Activated CD4-positive, alpha-beta T cell treated with anti-CD3 and anti-CD28 coated beads, Interleukin-2, amount 10 ng/mL, durations not matched to agents 24 days and 14 days (primary cell): ENCODE results near the gene PRM1. TPM values are rescaled to one million over a fixed set of nuclear protein-coding genes. Genes with fewer than 3 reads are reported as not detected.

Experiments used
- DNase-seq: peaks from one replicate; pipeline ENCODE4 v3.0.0; 2022
- H3K27ac Mint-ChIP-seq: one replicate; pipeline ENCODE4 v1.8.0; 2022; ENCODE audit warnings: mild to moderate bottlenecking, mixed read lengths
- H3K27me3 Mint-ChIP-seq: one replicate; pipeline ENCODE4 v1.8.0; 2022; ENCODE audit warnings: mixed read lengths
- H3K36me3 Mint-ChIP-seq: one replicate; pipeline ENCODE4 v1.8.0; 2022; ENCODE audit warnings: low read depth, mild to moderate bottlenecking, mixed read lengths
- H3K4me1 Mint-ChIP-seq: one replicate; pipeline ENCODE4 v1.8.0; 2021; ENCODE audit warnings: mixed read lengths
- H3K4me3 Mint-ChIP-seq: one replicate; pipeline ENCODE4 v1.8.0; 2022; ENCODE audit warnings: mild to moderate bottlenecking, moderate library complexity, mixed read lengths
- H3K9me3 Mint-ChIP-seq: one replicate; pipeline ENCODE4 v1.8.0; 2021; ENCODE audit warnings: mixed read lengths
- intact Hi-C: fragments of 100-400 bp; cut with micrococcal nuclease; formaldehyde crosslinking; loops from one replicate; pipeline ENCODE4 v1.15.1; 2023
- total RNA-seq: library from RNA; stranded (reverse); gene quantifications from 2 replicates; pipeline ENCODE4 v1.2.3, GENCODE V29; 2022

The PRM1 gene
- total RNA-seq, 1 donor from 2014 or later, result not detected

DNA sequence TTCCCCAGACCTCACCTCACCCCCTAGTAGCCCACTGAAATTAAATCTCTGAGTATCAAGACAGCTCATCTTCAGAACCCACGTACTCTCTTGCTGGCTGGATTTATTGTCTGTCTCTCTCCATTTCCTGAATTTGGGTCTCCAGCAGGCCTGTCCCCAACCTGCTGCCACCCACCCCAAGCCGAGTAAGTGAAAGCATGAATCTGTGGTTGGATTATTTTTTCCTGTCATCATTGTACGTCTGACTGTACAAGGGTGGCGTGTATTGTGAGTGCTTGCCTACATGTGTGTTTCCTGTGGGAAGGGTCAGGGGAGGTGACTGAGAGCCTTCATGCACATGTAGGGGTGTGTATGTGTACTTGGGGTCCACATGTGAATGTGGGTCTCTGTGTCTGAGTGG, 17.4 kb downstream of the PRM1 start:
- peak; percentile 85 for DNase-seq
- Mint-ChIP-seq H3K27ac (peak overlapping the region; percentile 91), H3K4me1 (peaks cover 40% of the 10 kb centered on the region), H3K36me3 (no peaks in the 10 kb centered on the region), H3K27me3 (peaks cover 3% of the 10 kb centered on the region), H3K9me3 (peaks cover 5% of the 10 kb centered on the region), H3K4me3 (peak overlapping the region; percentile 43)
- intact Hi-C loops, result loop anchor here (1.0 to 5.0 kb wide), 3 partner anchors 34 to 93 kb away; no protein-coding TSS in a partner anchor

DNA sequence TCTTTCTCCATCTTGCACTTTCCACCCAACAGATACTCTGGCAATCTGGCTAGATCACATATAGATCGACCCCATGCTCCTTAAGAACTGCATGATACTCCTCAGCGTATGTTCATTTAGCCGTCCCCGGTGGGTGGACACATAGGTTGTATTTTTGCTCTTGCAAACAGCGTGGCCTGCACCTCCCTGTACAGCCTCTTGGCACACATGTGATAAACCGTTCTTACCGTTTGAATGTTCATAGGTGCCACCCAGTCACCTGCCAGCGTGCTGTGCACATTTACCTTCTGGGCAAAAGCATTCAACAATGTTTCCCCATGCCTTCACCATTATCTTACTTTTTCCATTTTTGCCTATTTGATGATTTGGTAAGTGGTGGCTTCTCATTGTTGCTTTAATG, 18.2 kb downstream of the PRM1 start:
- H3K4me3 Mint-ChIP-seq, result no peak overlapping the region
- peaks cover 47% of the 10 kb centered on the region for H3K4me1 Mint-ChIP-seq
- DNase-seq, result no peak
- intact Hi-C loops, result loop anchor here (1.0 to 5.0 kb wide), 2 partner anchors 34 to 93 kb away; no protein-coding TSS in a partner anchor
- H3K9me3 Mint-ChIP-seq, result no peaks in the 10 kb centered on the region
- peak overlapping the region; percentile 23 for H3K27ac Mint-ChIP-seq
- H3K27me3 Mint-ChIP-seq, result no peaks in the 10 kb centered on the region
- no peaks in the 10 kb centered on the region for H3K36me3 Mint-ChIP-seq

DNA sequence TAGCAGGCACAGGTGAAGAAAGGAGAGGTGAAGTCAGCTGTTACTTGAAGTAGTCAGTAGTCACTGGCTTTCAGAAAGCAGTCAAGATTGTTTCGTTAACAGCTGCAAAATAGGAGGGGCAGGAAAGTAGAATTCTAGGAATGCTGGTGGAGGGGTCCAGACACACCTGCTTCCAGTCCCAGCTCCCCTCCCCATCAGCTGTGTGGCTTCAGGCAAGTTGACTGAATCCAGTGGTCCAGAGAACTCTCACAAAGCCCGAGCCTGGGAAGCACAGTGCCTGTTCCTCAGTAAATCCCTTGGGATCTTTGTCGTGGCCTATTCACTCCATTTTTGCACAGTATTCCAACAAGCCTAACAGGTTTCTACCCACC, 20.5 kb downstream of the PRM1 start:
- DNase-seq, result no peak
- intact Hi-C loops, result loop anchor here (5.0 kb wide), 1 partner anchor 37 kb away; no protein-coding TSS in a partner anchor
- H3K36me3 Mint-ChIP-seq, result peaks cover 3% of the 10 kb centered on the region
- H3K4me1 Mint-ChIP-seq, result peaks cover 57% of the 10 kb centered on the region
- no peak overlapping the region for H3K4me3 Mint-ChIP-seq
- no peaks in the 10 kb centered on the region for H3K9me3 Mint-ChIP-seq
- peak overlapping the region; percentile 6 for H3K27ac Mint-ChIP-seq
- H3K27me3 Mint-ChIP-seq, result no peaks in the 10 kb centered on the region

DNA sequence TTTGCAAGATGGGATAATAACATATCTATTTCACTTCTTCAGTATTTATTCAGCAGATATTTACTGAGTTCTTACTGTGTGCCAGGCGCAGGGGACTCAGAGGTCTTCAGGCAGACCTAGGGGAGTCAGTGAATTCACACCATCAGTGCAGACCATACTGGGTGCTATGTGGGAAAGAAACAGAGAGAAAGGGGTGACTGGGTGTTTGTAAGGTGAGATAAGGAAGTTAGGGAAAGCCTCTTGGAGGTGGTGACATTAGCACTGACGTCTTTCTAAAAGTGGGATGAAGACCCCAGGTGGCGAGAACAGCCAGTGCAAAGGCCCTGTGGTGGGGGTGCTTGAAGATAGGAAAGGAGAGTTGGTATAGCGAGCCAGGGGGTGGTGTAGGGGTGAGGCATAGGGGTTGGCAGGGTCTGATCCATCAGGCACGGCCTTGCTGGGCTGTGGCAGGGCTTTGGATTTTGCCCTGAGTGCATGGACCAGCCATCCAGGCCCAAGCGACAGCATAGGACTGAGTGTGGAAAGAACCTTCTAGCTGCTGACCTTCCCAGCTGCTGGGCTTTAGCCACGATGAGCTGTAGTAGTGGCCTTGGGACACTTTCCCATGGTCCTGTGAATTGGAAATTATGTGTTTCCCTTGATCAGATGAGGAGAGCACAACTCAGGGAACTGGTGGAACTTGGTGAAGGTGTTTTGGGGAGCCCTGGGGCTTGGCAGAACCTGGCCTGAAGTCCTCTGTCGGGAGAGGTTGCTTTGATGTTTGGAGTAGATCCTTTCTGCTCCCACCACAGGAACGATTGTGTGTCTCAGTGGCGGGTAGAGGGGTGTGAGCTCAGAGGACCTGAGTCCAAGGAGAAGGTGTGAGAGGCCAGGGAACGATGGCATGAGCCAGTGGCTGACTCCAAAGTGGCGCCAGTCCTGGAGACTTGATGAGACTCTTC, 21.2 kb downstream of the PRM1 start:
- H3K27me3 Mint-ChIP-seq, result no peaks in the 10 kb centered on the region
- H3K4me1 Mint-ChIP-seq, result peaks cover 56% of the 10 kb centered on the region
- DNase-seq, result no peak
- peak overlapping the region; percentile 6 for H3K27ac Mint-ChIP-seq
- H3K4me3 Mint-ChIP-seq, result no peak overlapping the region
- H3K36me3 Mint-ChIP-seq, result peaks cover 6% of the 10 kb centered on the region
- H3K9me3 Mint-ChIP-seq, result no peaks in the 10 kb centered on the region
- intact Hi-C loops, result loop anchor here (2.0 to 10.0 kb wide), 3 partner anchors 37 to 325 kb away; partner anchors contain the start of gene LITAF

DNA sequence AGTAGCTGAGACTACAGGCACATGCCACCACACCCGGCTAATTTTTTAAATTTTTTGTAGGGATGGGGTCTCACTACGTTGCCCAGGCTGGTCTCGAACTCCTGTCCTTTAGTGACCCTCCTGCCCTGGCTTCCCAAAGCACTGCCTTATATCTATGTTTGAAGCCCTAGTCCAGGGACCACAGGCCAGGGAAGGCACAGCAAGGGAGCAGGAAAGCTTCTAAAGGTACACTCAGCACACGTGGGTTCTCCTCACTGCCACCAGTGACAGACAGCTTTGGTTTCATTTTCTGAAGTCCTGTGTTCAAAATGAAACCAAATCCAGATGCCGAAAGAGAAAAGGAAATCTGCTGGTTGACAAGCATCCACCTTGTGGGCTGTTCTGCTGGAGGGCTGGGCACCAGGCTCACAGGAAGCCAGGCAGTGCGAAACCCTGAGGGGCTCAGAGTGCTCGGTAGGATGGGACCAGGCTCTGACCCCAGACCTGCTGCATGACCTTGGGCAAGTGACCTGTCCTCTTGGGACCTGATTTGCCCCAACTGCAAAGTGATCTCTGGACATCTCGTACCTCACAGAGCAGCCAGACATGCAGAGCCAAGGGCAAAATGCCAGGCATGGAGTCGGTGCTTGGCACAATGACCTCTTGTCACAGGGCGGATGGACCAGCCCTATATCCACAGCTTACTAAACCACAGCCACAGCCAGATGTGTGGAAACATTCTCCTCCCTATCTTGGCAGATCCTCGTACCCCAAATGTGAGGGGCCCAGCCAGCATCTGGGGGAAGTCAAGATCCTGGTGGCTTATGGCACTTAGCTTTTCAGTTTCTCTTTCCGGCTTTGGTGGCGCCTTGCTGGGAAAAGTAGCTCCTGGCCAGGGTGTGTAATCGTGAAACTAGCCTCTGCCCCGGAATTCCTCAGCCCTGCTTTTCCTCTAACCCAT, 22.3 kb downstream of the PRM1 start:
- peaks cover 15% of the 10 kb centered on the region for H3K36me3 Mint-ChIP-seq
- peak overlapping the region; percentile 73 for H3K4me3 Mint-ChIP-seq
- peak; percentile 91 for DNase-seq
- H3K27me3 Mint-ChIP-seq, result no peaks in the 10 kb centered on the region
- intact Hi-C loops, result loop anchor here (2.0 to 10.0 kb wide), 2 partner anchors 70 to 326 kb away; partner anchors contain the start of gene LITAF
- peak overlapping the region; percentile 83 for H3K27ac Mint-ChIP-seq
- H3K4me1 Mint-ChIP-seq, result peaks cover 45% of the 10 kb centered on the region
- H3K9me3 Mint-ChIP-seq, result no peaks in the 10 kb centered on the region

DNA sequence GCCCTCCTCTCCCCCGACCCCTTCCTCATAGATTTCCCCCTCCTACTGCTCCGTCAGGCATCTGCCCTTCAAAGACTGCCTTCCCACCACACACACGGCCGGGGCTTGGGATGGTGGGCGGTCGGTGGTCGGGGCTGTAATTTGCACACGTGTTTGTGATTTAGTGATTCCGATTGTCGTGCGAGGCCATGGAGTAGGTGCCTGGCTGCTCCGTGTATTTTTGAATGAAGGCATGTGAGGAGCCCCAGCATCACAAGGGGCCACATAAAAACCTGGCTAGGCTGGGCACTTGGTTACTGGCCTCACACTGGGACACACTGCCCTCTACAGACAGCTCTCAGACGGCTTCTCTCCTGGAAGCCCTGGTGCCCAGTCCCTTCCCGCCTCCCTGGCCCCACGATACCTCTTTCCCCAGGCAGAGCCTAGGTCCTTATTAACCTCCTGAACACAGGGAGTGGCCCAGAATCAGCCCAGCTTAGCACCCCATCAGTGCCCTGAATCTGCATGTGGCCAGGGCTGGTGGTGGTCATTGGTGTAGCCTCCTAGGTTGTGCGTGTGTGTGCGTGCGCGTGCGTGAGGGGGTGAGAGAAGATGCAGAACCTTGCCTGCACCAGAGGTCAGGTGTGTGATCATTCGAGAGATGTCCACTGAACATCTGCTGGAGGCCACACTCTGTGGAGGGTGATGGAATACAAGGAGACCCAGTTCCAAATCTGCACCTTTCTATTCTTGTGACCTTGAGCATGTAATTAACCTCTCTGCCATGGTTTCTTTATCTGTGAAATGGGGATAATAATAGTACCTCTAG, 23.8 kb downstream of the PRM1 start:
- H3K9me3 Mint-ChIP-seq, result no peaks in the 10 kb centered on the region
- intact Hi-C loops, result loop anchor here (1.0 to 10.0 kb wide), 3 partner anchors 97 to 327 kb away; partner anchors contain the start of gene LITAF
- H3K4me3 Mint-ChIP-seq, result peak overlapping the region; percentile 99
- peak; percentile 86 for DNase-seq
- peaks cover 41% of the 10 kb centered on the region for H3K4me1 Mint-ChIP-seq
- peak overlapping the region; percentile 97 for H3K27ac Mint-ChIP-seq
- no peaks in the 10 kb centered on the region for H3K27me3 Mint-ChIP-seq
- peaks cover 30% of the 10 kb centered on the region for H3K36me3 Mint-ChIP-seq

DNA sequence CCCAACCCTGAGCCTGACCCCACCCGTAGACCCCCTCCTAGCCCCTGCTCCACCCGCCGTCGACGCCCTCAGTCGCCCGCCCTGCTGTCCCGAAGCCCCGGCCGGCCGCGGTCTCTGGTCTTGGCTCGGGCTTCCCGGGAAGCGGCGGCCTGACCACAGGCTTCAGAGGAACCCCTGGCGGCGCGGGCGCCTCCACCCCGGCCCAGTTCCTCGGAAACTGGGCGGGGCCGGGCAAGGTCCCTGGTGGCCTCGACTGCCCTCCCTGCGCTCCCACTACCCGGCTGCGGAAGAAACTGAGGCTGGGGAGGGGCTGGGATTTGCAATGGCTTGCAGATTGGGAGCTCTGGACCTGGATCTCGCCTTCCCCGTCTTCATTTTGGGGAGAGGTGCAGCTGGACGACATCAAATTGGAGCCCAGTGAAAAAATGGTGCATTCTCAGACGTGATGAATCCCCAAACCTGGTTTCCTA, 24.4 kb downstream of the PRM1 start:
- peak; percentile 87 for DNase-seq
- Mint-ChIP-seq H3K27ac (peak overlapping the region; percentile 97), H3K4me1 (peaks cover 47% of the 10 kb centered on the region), H3K36me3 (peaks cover 36% of the 10 kb centered on the region), H3K9me3 (no peaks in the 10 kb centered on the region), H3K27me3 (no peaks in the 10 kb centered on the region), H3K4me3 (peak overlapping the region; percentile 99)
- intact Hi-C loops, result loop anchor here (1.0 to 10.0 kb wide), 4 partner anchors 98 to 328 kb away; partner anchors contain the start of gene LITAF

DNA sequence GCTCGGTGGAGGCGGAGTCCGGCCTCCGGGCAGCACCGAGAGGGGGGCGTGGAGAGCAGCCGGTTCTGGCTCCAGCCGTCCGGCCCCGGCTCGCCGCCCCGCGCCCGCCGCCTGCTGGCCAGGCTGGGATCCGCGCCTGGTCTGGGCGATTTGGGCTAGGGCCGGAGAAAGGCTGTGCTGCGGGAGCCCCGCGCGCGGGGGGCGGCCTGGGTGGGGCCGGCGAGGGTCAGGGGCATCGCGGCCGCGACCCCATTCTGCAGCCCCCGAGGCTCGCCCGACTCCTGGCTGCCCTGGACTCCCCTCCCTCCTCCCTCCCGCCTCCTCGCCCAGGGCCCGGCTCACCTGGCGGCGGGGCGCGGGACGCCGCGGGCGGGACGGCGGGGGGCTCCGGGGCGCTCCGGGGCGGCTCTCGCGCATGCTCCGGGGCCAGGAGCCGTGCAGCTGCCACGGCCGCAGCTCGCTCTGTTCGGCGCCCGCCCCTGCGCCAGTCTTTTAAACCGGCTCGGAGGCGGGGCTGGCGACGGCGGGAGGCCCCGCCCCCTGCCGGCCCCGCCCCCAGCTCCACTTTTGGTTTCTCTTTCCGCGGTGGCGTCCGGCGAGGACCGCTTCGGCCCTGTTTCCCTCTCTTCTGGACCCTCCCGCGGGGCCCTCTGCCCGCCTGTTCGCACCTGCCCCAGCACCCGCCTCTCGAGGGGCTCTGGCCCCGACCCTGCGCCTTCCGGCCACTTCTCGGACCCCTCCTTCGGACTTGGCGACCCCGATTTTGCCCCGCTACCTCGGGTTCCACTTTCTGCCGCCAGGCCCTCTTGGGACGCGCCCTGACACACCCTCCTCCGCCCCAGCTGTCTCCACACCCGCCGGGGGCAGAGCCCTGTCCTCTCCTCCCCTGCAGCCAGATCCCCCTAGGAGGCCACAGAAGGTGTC, 25.1 kb downstream of the PRM1 start, which contains the start of gene SOCS1:
SOCS1 (minus strand) TSS at position 468 of the 924 bp plus-strand sequence. CDS start 726 bp downstream, outside the sequence.
- Mint-ChIP-seq H3K27ac (peak within 1 kb of the TSS; percentile 97), H3K36me3 (peaks cover 41% of the 10 kb centered on the region), H3K9me3 (no peaks in the 10 kb centered on the region), H3K4me1 (peaks cover 50% of the 10 kb centered on the region), H3K4me3 (peak within 1 kb of the TSS; percentile 99), H3K27me3 (no peaks in the 10 kb centered on the region)
- DNase-seq, result peak; percentile 97
- intact Hi-C loops, result loop anchor here (1.0 to 10.0 kb wide), 6 partner anchors 99 to 329 kb away; partner anchors contain the start of gene LITAF

DNA sequence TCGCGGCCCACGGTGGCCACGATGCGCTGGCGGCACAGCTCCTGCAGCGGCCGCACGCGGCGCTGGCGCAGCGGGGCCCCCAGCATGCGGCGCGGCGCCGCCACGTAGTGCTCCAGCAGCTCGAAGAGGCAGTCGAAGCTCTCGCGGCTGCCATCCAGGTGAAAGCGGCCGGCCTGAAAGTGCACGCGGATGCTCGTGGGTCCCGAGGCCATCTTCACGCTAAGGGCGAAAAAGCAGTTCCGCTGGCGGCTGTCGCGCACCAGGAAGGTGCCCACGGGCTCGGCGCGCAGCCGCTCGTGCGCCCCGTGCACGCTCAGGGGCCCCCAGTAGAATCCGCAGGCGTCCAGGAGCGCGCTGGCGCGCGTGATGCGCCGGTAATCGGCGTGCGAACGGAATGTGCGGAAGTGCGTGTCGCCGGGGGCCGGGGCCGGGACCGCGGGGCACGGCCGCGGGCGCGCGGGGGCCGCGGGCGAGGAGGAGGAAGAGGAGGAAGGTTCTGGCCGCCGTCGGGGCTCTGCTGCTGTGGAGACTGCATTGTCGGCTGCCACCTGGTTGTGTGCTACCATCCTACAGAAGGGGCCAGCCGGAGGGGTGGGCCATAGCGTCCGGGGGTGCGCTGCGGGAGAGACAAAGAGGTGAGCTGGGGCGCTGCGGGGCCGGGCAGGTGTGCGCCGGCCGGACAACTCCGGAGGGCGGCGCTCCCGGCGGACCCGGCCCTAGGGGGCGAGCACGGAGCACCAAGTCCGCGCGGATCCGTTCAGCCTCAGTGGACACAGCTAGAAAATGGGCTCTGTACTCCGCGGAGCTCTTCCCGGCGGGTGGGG, 26.0 kb downstream of the PRM1 start:
- Mint-ChIP-seq H3K4me1 (peaks cover 55% of the 10 kb centered on the region), H3K9me3 (no peaks in the 10 kb centered on the region), H3K27ac (peak overlapping the region; percentile 88), H3K36me3 (peaks cover 49% of the 10 kb centered on the region), H3K4me3 (peak overlapping the region; percentile 97), H3K27me3 (no peaks in the 10 kb centered on the region)
- DNase-seq, result peak; percentile 89
- intact Hi-C loops, result loop anchor here (1.0 to 10.0 kb wide), 5 partner anchors 73 to 330 kb away; partner anchors contain the start of gene LITAF

DNA sequence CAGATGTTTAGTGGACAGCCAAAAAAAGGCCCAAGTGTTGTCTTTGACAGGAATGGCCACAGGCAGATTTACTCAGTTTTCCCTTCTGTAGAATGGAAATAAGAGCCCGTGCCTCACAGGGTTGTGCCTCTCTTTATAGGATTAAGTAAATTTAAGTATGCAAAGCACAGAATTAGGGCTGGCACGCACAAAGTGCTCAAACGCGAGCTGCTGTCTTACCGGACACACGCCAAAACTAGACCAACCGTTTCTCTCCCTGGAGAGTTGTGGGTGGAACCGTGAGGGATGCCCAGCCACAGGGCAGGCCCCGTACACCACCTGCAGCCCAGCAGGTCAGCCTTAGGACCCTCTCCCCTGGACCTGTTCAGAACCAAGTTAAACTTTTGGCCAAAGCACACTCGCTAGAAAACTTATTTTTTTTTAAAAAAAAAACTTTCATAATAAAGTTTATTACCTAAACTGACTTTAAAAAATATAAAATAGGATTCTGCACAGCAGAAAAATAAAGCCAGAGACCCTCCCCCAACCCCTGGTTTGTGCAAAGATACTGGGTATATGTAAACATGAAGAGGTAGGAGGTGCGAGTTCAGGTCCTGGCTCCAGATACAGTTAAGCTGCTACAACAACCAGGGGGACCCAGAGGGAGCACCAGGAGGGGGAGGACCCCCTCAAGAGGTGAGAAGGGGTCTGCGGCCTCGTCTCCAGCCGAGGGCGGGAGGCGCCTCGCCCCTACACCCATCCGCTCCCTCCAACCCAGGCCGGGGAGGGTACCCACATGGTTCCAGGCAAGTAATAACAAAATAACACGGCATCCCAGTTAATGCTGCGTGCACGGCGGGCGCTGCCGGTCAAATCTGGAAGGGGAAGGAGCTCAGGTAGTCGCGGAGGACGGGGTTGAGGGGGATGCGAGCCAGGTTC, 26.9 kb downstream of the PRM1 start:
- Mint-ChIP-seq H3K36me3 (peaks cover 51% of the 10 kb centered on the region), H3K4me1 (peaks cover 47% of the 10 kb centered on the region)
- intact Hi-C loops, result loop anchor here (5.0 to 10.0 kb wide), 2 partner anchors 72 to 331 kb away; partner anchors contain the start of gene LITAF

More for the DNA sequence above, 26.9 kb downstream of the PRM1 start:
- peak overlapping the region; percentile 97 for H3K4me3 Mint-ChIP-seq
- no peaks in the 10 kb centered on the region for H3K27me3 Mint-ChIP-seq
- H3K27ac Mint-ChIP-seq, result peak overlapping the region; percentile 96
- no peaks in the 10 kb centered on the region for H3K9me3 Mint-ChIP-seq
- DNase-seq, result peak; percentile 75
